ENCODE measurements around the gene UCN3.
"Not testable (repeated sequence)": the region's sequence is repeated elsewhere in the genome, so short reads cannot be mapped to it uniquely, and the experiment has no call there.

UCN3 gene

DNA sequence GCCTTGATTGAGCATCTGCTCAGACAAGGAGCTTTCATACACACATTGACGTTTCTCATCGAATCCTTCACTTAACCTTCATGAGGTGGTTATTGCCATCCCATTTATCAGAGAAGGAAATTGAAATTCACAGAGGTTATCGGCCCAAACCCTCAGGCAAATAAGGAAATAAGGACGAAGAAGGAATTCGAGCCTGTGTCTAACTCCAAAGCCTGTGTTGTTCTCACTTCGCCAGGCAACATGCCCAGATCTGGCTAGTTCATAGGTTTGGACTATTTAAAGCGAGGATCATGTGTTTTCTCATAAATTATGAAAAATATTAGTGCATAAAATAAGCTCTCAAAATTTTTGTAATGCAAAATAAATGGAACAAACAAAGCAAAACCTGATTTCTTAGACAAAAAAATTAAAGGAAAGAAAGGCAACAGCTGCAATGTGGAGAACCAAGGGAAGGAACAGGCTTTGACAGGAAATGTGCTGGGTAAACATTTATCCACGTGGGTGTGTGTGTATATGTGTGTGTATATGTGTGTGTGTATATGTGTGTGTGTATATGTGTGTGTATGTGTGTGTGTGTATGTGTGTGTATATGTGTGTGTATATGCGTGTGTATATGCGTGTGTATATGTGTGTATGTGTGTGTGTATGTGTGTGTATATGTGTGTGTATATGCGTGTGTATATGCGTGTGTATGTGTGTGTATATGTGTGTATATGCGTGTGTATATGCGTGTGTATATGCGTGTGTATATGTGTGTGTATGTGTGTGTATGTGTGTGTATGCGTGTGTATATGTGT lies 4.8 kb downstream of the UCN3 start:
- no peak for DNase-seq

DNA sequence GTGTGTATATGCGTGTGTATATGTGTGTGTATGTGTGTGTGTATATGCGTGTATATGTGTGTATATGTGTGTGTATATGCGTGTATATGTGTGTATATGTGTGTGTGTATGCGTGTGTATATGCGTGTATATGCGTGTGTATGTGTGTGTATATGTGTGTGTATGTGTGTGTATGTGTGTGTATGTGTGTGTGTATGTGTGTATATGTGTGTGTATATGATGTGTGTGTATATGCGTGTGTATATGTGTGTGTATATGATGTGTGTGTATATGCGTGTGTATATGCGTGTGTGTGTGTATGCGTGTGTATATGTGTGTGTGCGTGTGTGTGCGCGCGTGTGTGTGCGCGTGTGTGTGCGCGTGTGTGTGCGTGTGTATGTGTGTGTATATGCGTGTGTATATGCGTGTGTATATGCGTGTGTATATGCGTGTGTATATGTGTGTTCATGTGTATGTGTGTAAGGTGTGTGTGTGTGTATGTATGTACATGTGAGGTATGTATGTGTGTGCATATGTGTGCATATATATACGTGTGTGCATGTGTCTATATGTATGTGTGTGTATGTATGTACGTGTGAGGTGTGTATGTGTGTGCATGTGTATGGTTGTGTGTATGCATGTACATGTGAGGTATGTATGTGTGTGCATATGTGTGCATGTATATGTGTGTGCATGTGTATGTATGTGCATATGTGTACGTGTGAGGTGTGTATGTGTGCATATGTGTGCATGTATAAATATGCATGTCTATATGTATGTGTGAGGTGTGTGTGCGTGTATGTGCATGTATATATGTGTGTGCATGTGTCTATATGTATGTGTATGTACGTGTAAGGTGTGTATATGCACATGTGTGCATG lies 6.0 kb downstream of the UCN3 start:
- no peak for DNase-seq

DNA sequence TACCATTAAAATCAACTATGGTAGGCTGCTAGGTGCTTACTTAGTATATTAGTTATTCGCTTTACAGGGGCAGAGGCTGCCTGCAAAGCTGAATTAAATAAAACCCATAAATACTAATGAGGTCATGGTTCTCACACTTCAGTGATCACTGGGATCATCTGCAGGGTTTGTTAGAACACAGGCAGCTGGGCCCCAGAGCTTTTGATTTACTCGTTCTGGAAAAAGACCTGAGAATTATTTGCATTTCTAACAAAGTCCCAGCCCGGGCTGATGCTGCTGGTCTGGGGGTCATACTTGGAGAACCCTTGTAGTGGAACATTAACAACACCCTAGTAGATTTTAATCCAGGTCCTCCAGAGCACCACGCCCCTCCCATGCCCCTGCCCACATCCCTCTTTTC lies 8.5 kb downstream of the UCN3 start:
- DNase-seq = no peak

DNA sequence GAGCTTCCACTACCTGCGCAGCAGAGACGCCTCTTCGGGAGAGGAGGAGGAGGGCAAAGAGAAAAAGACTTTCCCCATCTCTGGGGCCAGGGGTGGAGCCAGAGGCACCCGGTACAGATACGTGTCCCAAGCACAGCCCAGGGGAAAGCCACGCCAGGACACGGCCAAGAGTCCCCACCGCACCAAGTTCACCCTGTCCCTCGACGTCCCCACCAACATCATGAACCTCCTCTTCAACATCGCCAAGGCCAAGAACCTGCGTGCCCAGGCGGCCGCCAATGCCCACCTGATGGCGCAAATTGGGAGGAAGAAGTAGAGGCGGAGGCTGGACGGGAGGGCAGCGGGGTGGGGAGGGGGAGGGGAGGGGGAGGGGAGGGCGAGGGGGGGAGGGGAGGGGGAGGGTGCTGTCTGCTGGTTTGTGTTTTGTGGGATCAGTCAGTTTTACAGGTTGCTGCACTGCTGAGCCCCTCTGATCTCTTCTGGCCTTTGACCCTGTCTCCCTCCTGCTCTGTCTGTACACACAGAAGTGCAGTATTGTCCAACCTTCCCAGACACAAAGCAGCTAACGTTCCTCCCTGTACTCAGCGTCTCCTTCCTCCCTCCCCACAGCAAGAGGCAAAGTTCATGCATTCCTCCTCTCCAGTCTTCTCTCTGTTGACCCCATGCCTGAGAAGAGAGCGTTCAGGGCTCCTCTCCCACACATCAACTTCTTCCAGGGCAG lies 9.3 kb downstream of the UCN3 start:
- no peak for DNase-seq

DNA sequence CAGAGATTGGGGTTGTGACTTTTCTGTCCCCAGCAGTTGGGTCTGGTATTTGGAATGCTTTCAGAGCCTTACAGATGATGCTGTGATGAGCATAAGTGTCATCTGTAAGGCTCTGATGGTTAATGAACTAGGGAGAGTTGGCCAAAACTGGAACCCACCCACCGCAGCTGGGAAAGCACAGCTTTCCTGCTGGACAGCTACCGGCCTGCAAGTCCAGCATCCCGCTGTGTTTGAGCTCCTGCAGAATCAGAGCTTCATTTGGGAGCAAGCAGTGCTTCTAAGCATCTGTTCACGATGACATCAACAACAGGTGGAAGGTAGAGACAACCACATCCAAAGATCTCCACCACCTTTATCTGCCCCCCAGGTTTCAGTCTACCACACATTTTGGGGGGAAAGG lies 11.7 kb downstream of the UCN3 start:
- DNase-seq = no peak

DNA sequence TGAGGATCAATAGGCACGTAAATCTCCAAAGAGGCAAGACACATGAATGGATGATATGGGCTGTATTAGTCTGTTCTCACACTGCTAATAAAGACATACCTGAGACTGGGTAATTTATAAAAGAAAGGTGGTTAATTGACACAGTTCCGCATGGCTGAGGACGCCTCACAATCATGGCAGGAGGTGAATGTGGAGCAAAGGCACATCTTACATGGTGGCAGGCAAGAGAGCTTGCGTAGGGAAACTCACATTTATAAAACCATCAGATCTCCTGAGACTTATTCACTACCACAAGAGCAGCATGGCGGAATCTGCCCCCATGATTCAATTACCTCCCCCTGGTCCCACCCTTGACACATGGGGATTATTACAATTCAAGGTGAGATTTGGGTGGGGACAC lies 14.4 kb downstream of the UCN3 start:
- not testable (repeated sequence) for DNase-seq

DNA sequence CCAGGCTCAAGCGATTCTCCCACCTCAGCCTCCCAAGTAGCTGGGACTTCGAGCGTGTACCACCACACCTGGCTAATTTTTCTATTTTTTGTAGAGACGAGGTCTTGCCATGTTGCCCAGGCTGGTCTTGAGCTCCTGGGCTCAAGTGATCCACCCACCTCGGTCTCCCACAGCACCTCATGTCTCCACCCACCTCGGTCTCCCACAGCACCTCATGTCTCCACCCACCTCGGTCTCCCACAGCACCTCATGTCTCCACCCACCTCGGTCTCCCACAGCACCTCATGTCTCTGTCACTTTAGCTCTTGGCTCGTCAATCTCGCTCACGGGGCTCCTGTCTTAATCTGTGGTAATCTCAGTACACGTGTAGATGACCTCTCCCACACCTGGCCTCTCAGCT lies 15.6 kb downstream of the UCN3 start:
- DNase-seq = not testable (repeated sequence)

DNA sequence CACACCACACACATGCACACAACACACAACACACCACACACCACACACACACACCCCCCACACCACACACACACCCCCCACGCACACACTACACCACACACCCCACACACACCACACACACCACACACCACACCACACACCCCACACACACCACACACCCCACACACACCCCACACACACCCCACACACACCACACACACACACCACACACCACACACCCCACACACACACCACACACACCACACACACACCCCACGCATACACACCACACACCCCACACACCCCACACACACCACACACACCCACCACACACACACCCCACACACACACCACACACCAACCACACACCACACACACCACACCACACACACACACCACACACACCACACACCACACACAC lies 16.4 kb downstream of the UCN3 start:
- DNase-seq = no peak

DNA sequence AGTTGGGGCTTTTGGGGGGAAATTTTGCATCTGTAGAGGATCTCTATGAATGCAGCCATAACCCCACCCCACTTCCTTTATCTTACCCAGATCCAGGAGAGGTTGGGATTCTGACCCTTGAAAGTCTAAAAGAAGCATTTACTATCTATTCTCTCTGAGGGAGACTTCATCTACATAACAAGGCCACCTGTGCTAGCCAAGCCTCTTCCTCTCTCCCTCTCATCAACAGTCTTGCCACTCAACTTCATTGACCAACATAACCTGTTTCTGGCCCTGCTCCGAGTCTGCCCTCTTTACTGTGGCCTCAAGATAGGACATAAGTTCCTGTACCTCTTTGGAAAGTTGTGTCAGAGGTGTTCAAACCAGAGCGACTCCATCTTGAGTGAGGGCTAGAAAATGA lies 20.5 kb downstream of the UCN3 start:
- no peak for DNase-seq

DNA sequence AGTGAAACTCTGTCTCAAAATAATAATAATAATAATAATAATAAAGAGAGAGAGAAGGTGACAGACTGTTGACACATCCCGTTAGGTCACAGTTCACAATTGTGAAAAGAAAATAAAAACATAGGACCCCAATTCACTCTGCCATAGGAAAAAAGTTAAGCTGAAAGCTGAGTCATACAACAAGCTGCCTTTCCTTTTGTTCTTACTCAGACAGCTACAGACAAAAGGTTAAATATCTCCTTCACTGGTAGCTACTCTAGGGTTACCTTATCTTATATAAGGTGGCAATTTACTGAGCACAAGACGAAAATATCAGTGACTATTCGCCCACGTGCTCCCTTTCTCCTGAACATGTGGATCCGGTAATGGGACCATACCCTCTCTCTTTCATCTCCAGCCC lies 22.4 kb downstream of the UCN3 start:
- DNase-seq = no peak

DNA sequence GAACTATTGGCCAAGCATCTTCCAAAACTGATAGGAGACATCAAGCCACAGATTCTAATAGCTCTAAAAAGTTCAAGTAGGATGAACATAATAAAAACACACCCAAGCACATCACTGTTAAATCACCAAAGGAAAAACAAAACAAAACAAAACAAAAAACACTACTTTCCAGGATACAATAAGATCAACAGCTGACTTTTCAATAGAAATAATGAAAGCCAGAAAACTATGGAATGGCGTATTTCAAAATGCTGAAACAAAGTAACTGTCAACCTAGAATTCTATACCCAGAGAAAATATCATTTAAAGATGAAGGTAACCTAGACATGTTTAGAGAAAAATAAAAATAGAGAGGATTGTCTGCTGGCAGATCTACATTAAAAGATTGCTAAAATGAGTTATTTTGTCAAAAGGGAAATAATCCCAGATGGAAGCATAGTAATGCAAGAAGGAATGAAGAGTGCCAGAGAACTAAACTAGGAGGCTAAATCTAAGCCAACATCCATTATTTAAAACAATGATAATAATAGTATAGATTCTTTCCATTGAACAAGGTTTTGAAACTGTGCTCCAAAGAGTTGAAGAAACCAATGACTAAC lies 25.9 kb downstream of the UCN3 start:
- no peak for DNase-seq

DNA sequence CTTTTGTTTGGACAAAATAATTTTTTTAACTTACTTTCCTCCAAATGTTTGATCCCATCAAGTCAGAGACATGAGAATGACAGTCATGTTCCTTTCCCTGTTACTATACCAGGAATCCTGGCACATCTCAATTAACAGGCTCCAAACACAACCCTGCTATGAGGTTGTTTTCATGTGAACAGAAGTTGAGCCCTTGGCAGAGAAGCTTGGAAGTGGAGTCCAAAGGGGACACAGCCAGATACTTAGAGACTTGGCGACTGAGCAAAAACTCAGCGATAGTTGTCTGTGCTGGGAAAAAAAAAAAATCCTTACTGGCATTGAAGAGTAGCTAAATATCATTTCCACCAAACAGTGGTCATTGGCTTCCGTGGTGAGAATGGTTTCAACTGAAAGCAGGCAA lies 27.0 kb downstream of the UCN3 start:
- no peak for DNase-seq

DNA sequence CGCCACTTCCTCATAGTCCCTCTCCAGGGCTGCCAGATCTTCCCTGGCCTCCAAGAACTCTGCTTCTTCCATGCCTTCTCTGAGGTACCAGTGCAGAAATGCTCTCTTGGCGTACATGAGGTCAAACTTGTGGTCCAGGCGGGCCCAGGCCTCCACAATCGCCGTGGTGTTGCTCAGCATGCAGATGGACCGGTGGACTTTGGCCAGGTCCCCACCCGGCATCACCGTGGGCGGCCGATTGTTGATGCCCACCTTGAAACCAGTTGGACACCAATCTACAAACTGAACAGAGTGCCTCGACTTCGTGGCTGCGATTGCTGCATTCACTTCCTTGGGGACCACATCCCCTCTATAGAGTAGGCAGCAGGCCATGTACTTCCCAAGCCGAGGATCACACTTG lies 28.8 kb downstream of the UCN3 start:
- DNase-seq = no peak

DNA sequence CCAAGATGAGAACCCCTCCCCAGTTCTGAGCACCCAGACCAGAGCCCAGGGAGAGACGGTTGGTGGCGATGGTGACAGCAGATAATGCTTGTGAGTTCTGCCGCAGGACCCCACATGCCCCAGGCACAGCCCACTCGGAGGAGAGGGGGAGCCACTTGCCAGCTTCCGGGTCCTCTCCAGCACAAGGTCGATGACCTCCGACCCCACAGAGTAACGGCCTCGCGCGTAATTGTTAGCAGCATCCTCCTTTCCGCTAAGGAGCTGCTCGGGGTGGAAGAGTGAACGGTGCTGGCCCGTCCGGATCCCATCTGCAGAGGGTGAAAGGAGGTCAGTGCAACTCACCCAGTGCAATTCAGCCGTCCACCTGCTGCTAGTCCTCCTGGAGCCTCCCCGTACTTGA lies 30.4 kb downstream of the UCN3 start:
- no peak for DNase-seq

DNA sequence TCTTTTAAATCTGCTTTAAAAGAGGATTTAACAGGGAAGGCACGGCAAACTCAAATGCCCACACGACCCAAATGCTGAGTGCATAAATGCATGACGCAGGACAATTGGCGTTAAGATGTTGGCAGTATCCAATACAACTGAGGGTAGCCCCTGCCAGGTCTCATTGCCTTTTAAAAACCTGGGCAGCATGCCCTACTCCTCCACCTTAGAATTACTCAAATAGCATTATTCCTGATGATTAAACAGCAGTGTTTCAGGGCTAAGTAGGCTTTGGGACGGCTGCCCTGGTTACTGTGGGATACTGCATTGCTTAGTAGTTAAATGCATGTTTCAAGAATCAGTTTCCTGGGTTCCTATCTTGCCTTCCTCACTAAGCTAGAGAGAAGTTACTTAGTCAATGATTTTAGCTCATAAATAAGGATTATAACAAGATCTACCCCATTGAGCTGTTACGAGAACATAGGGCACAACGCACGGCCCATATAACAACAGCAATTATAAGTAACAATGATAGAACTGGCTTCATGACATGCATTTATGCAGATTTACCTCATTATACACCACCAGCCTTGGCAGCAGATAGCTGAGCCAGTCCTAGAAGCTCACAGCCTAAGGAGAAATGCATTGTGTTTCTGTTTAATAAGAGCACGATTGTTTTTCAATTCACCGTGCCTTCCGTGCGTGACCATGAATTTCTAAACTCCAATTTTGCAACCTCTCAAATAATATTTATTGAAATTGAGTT lies 32.0 kb downstream of the UCN3 start:
- DNase-seq = no peak

DNA sequence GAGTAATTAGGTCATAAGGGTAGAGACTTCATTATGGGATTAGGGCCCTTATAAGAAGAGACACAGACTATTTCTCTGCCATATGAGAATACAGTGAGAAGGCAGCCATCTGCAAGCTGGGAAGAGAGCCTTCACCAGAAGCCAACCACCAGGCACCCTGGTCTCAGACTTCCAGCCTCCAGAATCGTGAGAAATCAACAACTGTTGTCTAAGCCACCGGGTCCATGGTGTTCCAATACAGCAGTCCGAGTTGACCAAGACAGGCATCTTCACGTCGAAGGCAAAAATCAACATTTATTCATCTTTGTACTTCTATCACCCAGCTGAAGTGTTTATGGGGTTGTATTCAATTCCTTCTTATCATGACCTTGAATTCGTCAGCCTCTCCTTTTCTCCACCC lies 34.6 kb downstream of the UCN3 start:
- no peak for DNase-seq

DNA sequence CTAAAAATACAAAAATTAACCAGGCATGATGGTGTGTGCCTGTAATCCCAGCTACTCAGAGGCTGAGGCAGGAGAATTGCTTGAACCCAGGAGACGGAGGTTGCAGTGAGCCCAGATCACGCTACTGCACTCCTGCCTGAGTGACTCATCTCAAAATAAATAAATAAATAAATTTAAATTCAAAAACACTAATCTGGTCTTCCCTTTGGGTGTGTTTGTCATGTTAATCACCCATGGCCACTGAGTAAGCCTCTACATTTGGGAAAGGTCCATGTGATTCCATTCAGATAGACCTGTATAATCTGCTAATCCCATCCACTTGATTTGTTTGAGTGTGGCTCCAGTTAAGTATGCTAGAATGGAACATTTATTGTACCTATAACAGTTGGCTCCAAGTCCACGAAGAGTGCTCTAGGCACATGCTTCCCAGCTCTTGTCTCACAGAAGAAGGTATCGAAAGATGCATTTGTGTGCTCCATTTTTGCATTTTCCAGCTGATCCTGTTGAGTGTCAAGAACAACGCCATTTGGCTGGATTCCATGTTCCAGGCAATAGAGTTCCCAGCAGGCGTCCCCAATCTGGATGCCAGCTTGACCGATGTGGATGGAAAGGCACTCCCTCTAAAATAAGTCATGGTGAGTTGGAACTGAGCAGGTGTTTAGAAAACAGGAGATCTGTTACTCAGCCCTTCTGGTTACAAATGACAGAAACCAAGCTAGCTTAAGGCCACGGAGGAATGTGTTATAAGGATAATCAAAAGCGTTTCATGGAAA lies 35.9 kb downstream of the UCN3 start:
- no peak for DNase-seq

DNA sequence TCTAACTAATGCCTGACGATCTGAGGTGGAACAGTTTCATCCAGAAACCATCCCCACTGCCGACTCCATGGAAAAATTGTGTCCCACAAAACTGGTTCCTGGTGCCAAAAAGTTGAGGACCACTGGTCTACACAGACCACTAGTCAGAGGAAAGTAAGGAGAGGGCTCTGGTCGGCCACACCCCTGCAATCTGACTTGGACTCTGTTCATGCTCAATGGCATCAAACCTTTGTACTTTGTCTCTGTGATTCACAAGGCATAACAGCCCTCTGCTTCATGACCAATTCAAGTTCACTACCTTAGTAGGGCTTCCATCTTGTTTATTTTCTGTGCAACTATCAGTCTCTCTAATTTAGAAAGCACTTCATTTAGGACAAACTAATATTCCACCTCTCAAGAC lies 38.0 kb downstream of the UCN3 start:
- DNase-seq = no peak

DNA sequence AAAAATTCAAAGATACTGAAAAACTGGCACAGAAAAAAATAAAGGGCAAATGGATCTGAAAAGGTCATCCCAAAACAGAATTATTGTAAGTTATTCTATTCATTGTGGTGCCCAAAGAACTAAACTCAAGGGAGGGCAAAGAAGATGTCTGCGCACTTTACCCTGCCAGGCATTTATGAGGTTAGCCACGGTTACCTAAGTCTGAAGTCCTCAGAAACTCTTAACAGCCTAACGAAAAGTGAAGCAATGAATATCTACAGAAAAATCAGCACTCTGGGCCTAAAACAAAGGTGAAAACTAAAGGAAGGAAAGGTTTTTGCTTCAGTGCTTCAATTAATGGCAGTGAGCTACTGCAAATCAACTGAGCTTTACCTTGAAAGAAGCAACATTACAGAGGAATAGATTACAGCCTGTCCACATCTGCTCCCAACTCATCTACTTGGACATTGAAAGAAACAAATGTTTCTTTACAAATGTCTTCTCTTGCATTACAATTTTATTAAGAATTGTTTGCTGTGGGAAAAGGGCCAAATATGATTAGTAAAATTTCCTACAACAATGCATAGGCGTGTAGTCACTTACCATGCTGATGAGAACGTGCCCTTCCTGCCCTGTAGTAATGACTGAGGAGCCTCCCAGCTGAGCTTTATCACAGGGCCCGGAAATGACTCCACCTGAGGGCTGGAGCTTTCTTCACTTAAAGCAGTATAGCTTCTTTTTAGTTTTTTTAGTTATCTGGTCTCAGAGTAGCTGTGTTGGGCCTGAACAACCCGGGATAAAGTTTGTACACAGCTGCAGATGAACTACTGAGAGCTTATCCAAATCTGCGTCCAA lies 39.7 kb downstream of the UCN3 start, which contains the start of gene TUBAL3:
Gene TUBAL3 (minus strand): TSS at position 621 of the 834 bp plus-strand sequence. CDS start 36 bp downstream, at position 585.
- DNase-seq = no peak

DNA sequence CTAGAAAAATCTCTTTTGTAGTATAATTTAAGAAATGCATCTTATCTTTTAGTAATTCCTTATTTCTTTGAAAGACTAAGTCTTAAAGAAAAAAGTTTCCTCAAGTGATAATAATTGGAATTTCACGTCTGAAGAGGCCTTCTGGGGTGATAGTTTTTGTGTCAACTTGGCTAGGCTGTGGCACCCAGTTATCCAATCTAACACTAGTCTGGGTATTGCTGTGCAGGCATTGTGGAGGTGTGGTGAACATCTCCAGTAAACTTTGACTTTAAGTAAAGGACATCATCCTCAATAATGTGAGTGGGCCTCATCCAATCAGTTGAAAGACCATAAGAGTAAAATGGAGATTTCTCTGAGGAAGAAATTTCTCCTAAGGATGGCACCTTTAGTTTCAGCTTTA lies 42.2 kb downstream of the UCN3 start:
- DNase-seq = no peak
